Stimulated activated CD4-positive, alpha-beta T cell treated with anti-CD3 and anti-CD28 coated beads, Interleukin-12 subunit alpha, Interleukin-12 subunit beta, amount 100 ng/mL, for 4 hours (primary cell): ENCODE results near the gene FGFR3.
"Not testable (repeated sequence)": the region's sequence is repeated elsewhere in the genome, so short reads cannot be mapped to it uniquely, and the experiment has no call there.

Experiments
- DNase-seq: peaks from one replicate; pipeline ENCODE4 v3.0.0-alpha.2; 2020

FGFR3 gene

DNA sequence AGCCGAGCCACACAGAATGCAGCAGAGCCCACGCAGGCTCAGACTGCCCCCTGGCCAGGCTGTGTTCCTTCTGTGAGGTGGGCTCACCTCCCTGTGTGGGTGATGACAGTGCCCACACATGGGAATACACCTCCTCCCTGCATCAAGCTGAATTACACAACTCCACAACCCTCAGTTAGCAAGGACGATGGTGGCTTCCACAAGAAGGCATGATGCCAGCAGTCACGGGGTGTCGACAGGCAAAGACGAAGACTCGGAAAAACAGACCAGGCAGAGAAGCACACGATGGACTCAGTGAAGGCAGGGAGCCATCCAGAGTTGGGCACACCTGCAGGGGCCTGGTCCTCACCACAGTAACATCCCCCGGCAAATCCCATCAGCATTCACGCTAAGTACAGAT, 50.8 kb downstream of the FGFR3 start:
- no peak for DNase-seq

DNA sequence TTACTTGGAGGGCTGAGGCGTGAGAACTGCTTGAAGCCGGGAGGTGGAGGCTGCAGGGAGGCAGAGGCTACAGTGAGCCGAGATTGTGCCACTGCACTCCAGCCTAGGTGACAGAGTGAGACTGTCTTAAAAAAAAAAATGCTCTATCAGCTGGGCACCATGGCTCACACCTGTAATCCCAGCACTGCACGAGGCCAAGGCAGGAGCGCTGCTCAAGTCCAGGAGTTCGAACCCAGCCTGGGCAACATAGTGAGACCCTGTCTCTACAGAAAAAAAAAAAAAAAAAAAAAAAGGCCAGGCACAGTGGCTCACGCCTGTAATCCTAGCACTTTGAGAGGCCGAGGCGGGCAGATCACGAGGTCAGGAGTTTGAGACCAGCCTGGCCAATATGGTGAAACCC, 51.5 kb downstream of the FGFR3 start:
- not testable (repeated sequence) for DNase-seq

DNA sequence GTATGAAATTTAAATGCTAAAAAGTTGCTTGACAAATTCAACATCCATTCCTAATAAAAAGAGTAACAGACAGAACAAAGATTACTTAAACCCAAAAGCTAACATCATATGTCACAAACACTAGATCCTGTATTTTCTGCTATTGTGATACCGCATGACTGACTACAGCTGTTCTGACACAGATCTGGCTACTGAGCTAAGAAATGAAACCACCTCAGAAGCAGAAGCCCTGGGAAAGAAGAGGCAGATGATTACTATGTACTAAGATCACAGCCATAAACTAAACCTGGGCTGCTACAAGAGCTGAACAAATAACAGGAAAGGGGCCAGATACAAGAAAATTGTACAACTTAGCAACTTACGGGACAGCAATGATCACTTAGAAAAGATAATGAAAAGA, 53.5 kb downstream of the FGFR3 start:
- DNase-seq: no peak

DNA sequence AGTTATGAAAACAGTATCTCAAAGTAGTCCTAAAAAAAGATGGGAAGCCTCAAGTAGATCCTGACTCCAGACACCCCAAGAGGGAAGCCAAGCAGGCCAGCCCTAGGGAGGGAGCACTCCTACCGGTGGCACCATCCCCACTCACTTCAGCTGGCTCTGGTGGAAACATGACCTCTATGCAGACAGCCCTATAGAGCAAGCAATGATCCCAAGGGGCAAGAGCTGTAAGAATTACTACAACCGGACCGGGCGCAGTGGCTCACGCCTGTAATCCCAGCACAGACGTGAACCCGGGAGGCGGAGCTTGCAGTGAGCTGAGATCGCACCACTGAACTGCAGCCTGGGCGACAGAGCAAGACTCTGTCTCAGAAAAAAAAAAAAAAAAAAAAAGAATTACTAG, 57.2 kb downstream of the FGFR3 start:
- DNase-seq: no peak

DNA sequence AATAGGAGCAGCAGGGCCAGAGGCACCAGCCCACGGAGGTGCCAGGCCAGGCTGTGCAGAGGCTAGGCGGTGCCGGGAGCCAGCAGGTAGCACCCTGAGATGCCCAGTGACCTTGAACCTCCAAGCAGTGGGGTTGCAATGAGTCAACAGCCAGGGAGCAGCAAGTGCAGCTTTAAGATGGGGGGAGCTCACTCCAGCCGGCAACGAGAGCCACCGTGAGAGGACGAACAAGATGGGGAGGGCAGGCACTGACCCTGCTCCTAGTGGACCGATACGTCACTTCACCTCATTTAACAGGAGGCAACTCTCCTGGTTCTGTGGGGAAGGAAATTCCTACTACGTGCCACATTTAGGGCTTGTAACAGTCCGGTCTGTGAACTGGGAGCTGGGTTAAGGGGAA, 58.1 kb downstream of the FGFR3 start:
- no peak for DNase-seq

DNA sequence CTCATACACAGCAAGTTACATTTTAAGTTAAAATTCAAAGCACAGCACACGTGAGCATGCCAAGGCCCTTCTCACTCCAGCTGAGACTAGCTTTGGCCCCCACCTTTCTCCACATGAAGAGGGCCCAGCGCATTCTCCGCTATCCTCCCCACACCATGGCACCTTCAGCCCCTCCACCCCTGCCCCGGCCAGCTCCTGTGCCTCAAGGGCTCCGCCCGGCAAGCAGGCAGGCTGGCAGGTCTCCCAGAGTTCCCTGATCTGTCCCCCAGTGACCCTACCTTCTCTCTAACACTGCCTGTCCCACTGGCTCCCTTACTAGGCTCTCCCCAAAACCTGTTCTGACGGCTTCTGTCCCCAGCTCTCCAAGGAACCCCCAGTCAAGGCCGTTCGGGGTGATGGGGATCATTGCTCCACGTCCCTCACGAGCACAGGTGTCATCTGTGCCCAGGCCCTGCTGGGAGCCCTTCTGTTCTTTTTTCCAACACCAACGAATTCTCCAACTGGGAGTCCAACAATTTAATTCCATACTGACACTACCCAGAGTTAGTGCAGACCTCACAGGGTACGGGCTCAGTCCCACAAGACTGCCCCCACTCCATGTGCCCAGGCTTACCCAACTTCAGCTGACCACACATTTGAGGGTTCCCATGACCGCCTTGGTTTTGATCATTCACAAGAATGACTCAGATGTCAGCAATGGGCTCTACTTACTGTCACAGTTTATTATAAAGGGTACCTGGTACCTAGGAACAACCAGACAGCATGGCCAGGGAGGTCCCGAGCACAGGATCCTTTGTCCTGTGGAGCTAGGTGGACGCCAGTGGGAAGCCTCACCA, 58.7 kb downstream of the FGFR3 start:
- no peak for DNase-seq

DNA sequence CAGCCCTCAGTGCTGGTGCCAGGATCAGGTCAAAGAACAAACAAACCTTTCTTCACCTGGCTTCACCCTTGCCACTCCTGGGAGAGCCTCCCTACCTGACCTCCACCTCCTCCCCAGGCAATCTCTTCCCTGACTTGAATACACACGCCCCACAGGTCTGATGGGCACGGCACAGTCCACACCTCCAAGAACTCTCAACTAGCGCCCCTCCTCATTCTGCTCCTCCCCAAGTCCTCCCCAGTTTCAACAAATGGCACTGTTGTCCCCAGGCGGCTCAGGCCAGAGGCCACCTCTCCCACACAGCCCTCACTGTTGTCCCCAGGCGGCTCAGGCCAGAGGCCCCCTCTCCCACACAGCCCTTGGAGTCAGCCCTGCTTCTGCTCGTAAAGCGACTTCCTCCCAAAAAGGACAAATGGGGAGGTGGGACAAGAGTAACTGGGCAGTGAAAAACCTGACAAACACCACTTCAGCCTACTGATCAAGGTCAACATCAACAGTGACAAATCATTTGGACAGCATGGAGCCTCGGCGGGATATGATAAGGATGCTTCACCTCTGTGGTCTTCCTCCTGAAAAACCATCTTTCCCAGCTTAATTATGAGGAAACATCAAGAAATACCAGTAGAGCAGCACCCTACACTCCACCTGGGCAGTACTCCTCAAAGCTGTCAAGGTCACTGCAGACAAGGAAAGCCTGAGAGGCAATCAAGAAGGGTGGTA, 60.0 kb downstream of the FGFR3 start:
- DNase-seq: no peak

DNA sequence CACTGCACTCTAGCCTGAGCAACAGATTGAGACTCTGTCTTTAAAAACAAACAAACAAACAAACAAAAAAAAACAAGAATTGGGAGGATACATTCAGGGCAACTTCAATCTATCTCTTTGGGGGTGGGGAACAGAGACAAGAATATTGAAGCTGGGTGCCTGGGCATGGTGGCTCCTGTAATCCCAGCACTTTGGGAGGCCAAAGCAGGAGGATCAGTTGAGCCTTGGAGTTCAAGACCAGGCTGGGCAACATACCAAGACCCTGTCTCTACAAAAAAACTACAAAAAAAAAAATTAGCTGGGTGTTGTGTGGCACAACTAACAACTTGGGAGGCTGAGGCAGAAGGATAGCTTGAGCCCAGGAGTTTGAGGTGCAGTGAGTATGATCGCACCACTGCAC, 61.7 kb downstream of the FGFR3 start:
- no peak for DNase-seq

DNA sequence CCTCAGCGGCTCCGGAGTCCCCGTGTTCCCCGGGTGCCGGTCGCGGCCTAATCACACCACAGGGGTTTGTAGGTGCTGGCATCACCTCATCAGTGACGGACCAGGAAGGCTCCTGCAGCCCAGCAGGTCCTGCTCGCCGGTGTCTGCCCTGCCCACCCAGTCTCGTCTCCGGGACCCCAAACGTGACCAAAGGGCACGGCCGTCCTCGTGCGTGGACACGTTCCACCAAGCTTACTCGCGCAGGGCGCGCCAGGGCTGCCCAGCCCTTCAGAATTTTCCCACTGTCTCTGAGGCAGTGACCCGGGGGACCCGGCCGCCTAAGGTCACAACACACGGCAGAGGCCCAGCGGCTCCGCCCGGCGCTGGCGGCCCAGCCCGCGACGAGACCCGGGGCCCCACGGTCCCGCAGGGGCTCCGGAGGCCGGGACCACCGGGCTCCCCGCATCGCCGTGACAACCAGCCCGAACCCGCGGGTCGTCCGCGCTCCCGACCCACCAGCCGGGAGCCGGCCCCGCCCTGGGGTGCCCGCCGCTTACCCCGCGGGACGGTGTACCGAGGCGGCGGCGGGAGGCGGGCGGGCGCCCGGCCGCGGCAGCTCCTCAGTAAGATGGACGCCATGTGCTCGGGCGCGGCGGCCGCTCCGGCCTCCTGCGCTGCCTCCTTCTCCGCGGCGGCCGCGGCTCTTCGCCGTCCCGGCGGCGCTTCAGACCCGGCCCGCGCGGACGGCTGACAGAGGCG, 62.4 kb downstream of the FGFR3 start:
- DNase-seq: peak; percentile 10

DNA sequence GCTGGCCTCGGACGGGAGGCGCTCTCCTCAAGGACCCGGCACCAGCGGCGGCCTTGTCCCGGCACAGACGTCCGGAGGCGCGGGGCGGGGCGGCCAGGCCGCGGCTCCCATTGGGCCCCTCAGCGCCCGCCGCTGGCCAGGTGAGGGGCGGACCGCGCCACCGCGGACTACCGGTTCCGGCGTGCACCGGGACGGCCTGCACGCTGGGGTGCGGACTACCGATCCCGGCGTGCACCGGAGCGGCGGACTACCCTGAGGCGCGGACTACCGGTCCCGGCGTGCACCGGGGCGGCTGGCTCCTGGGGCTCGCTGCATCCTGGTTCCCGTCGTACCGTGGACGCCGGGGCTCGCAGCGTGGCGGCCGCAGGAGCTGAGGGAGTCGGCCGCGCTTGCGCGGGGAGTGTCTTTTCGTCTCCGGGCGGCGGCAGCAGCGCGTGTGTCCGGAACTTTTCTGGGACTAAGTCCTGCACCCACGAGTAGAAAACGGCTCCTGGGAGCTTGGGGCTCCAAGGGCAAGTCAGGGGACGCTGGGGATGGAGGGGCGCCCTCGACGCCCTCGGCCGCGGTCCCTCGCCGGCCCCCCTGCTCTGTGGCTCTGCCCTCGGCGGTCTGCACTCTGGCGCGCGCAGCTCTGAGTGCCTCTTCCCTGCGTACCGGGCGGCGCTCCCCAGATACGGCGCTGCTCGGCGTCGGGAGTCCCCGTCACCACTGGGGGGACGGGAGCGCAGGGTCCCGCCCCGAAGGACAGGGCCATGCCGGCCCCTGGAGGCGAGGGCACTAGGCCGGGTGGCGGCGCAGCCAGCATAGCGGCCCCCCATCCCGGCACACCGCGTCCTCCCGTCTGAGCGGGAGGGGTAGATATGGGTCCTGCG, 63.2 kb downstream of the FGFR3 start, which contains the start of gene LETM1:
Gene LETM1, minus strand, starts transcription at position 86 of the 872 bp plus-strand sequence. CDS start 206 bp downstream, outside the sequence.
- DNase-seq: peak; percentile 93

DNA sequence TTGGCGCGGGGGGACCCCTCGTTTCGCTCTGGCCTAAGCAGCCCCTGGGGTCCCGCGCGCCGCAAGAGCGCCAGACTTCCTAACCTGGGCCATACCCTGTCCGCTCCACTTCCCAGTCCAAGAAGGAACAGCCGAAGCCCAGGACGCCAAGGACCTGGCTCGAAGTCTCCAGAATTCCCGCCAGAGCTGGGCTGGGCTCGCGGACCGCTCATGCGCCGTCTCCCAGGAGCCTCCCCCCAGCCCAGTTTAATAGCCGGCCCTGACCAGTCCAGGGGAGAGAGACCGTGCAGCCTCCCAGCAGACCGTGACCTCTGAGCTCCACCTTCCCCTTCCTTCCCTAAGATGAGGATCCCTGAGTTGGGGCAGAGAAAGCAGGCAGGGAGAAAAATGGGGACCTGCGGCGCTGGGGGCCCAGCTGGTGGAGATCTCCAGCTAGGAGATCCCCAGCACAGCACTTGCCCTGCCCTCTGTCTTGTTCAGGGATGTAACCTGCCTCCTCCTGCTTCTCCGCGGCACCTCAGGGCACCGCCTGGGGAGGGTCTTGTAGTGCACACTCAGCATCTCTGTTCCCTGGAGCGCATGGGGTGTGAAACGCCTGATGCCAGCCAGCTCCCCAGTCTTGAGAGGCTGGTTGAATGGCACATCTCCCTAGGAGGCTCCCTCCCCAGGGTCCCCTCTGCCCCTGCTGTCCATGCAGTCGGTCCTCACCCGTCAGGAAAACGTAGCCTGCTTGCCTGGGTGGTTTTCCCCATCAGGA, 64.0 kb downstream of the FGFR3 start:
- no peak for DNase-seq

DNA sequence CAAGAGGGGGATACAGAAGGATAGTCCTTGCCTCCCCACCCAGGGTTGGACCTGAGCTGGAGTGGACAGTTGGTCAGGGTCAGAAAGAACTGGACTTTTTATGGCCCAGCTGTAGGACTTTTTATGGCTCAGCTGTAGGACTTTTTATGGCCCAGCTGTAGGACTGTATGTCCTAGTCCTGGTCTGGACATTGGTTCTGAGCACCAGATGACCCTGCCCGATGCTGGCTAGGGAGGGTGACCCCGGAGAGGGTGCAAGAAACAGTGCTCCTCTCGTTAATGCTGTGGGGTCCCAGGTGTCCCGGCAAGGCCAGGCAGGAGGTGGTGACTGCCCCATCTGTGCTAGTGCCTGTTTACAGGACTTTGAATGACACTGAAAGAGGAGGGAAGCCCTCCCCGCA, 64.8 kb downstream of the FGFR3 start:
- DNase-seq: no peak
